ENCODE data around the gene SDF2L1. TPM values are rescaled to one million over a fixed set of nuclear protein-coding genes. Genes with fewer than 3 reads are reported as not detected.

SDF2L1 gene
- total and polyA plus RNA-seq, 10 of the 15 experiments (the other 5 are each of a cell fraction or from before 2014, with no cell fraction given): 3.0 to 214 (median 55.5) TPM

- TF ChIP-seq ZNF384 (IDR thresholded peaks at IDR 0.05; ENCODE audit: borderline replicate concordance, low read depth, low read length) (no peak), E2F8 (IDR thresholded peaks at IDR 0.05; ENCODE audit: low read depth, partially characterized antibody) (no peak), BRCA1 (IDR thresholded peaks at IDR 0.05; ENCODE audit: low read depth, low read length) (no peak), MYC (IDR thresholded peaks at IDR 0.05; ENCODE audit: insufficient read depth, insufficient read length, insufficient replicate concordance, low read length, severe bottlenecking) (no peak), NR2F1 (conservative IDR thresholded peaks at IDR 0.05) (peak; percentile 58; the same call in 1 of the 2 replicates), PAX8 (IDR thresholded peaks at IDR 0.05) (no peak), MEF2B (IDR thresholded peaks at IDR 0.05; ENCODE audit: partially characterized antibody, poor library complexity, severe bottlenecking) (no peak), MYB (IDR thresholded peaks at IDR 0.05; ENCODE audit: borderline replicate concordance, low read depth, low read length) (no peak), SIN3A (IDR thresholded peaks at IDR 0.05; ENCODE audit: low read depth, low read length) (no peak), RAD51 (IDR thresholded peaks at IDR 0.05) (no peak), HCFC1 (IDR thresholded peaks at IDR 0.05; ENCODE audit: low read length) (no peak; the same call in 1 of the 2 replicates), CBFB (IDR thresholded peaks at IDR 0.05; ENCODE audit: low read depth) (no peak), JUND (IDR thresholded peaks at IDR 0.05; ENCODE audit: low read depth, low read length) (no peak), TBL1XR1 (IDR thresholded peaks at IDR 0.05; ENCODE audit: low read depth, low read length) (no peak), FOXK2 (IDR thresholded peaks at IDR 0.05) (no peak), NFYB (IDR thresholded peaks at IDR 0.05; ENCODE audit: insufficient read depth, low read depth, low read length) (peak; percentile 66; the same call in 1 of the 2 replicates), SUZ12 (IDR thresholded peaks at IDR 0.05; ENCODE audit: unreplicated experiment) (no peak), BCL11A (IDR thresholded peaks at IDR 0.05; ENCODE audit: low read depth, low read length) (no peak), IKZF2 (IDR thresholded peaks at IDR 0.05) (no peak), USF2 (IDR thresholded peaks at IDR 0.05; ENCODE audit: borderline replicate concordance, low read depth, low read length) (no peak), IRF3 (IDR thresholded peaks at IDR 0.05) (no peak), POU2F2 (IDR thresholded peaks at IDR 0.05; ENCODE audit: borderline replicate concordance, low read depth, low read length) (no peak), USF1 (IDR thresholded peaks at IDR 0.05; ENCODE audit: borderline replicate concordance, extremely low read length, insufficient read depth, low read depth, low read length) (no peak), FOS (IDR thresholded peaks at IDR 0.05; ENCODE audit: borderline replicate concordance, extremely low read depth, insufficient read length) (no peak), ATF7 (IDR thresholded peaks at IDR 0.05; ENCODE audit: low read depth) (no peak), ZNF217 (IDR thresholded peaks at IDR 0.05) (no peak), CEBPB (IDR thresholded peaks at IDR 0.05; ENCODE audit: borderline replicate concordance in 1 of 2, low read depth in 2 of 2, low read length in 2 of 2) (no peak)
Measured at GRCh38 chr22:21657360-21658032, 15.4 kb downstream of the SDF2L1 start (continued).

Measured in GM12878 (cell line).